Transverse colon (tissue), 4 donors: Measurements from ENCODE around the gene ANLN.

Experiments
- CTCF ChIP-seq, 5 experiments: fragments of 200-600 bp in 3 of 5; fragments of 450-650 bp in 2 of 5; sonication (generic) in 3 of 5; IDR thresholded peaks; 1 replicate in 2 of 5; 2 replicates in 3 of 5; pipeline ENCODE4 v1.5.1; 2016 to 2017; ENCODE audit warnings: antibody characterized with exemption in 5 of 5, inconsistent platforms in 3 of 5, mild to moderate bottlenecking in 2 of 5, moderate library complexity in 1 of 5
- EP300 ChIP-seq: sonication (generic); formaldehyde crosslinking; IDR thresholded peaks from one replicate; pipeline ENCODE4 v1.6.1; 2017; ENCODE audit warnings: antibody characterized with exemption, low read depth
- POLR2A ChIP-seq: fragments of 450-650 bp; IDR thresholded peaks from one replicate; pipeline ENCODE4 v1.6.1; 2016; ENCODE audit warnings: antibody characterized with exemption, mild to moderate bottlenecking, moderate library complexity
- POLR2AphosphoS5 ChIP-seq, 3 donors: sonication (generic); formaldehyde crosslinking; IDR thresholded peaks; one replicate each; pipeline ENCODE4 v1.6.1; 2016; ENCODE audit warnings: antibody characterized with exemption in 3 of 3

- TF ChIP-seq EP300 (no peak), CTCF (IDR thresholded peaks at IDR 0.05) (no peak), POLR2A (no peak), POLR2AphosphoS5 (IDR thresholded peaks at IDR 0.05) (no peak)
Measured at GRCh38 chr7:36406156-36406555, 16.5 kb downstream of the ANLN start.
